Left ventricle myocardium inferior (tissue), 1 donor: ENCODE data around the gene PCSK5. TPM values are rescaled to one million over a fixed set of nuclear protein-coding genes. Genes with fewer than 3 reads are reported as not detected.

Experiments used
- DNase-seq: peaks from one replicate; pipeline ENCODE4 v3.0.0-alpha.2; 2020
- H3K27ac ChIP-seq: fragments of 200-600 bp; replicated peaks from 2 replicates; pipeline ENCODE4 v1.8.0; 2021
- H3K27me3 ChIP-seq: fragments of 200-600 bp; 2 replicates; pipeline ENCODE4 v1.8.0; 2021; ENCODE audit warnings: low read depth
- H3K36me3 ChIP-seq: fragments of 200-600 bp; 2 replicates; pipeline ENCODE4 v1.8.0; 2021
- H3K4me1 ChIP-seq: fragments of 200-600 bp; 2 replicates; pipeline ENCODE4 v1.8.0; 2021
- H3K4me3 ChIP-seq: fragments of 200-600 bp; 2 replicates; pipeline ENCODE4 v1.8.0; 2021; ENCODE audit warnings: mild to moderate bottlenecking, moderate library complexity
- H3K9me3 ChIP-seq: fragments of 200-600 bp; replicated peaks from 2 replicates; pipeline ENCODE4 v1.8.0; 2021
- intact Hi-C: fragments of 100-400 bp; cut with micrococcal nuclease; formaldehyde crosslinking; loops from one replicate; pipeline ENCODE4 v1.11.0; 2022
- long read RNA-seq: library from polyadenylated mRNA; unstranded; transcript quantifications from one replicate; pipeline ENCODE4 v2.0.0, GENCODE V29; 2021
- total RNA-seq: library from RNA; stranded (reverse); fragmentation: NEBNext Ultra II Directional; extraction: Animal tissue kit (Norgen Biotek cat#: 25700); gene quantifications from one replicate; pipeline ENCODE4 v1.2.1, GENCODE V29; 2021
- TF ChIP-seq, protein P1 (sequence below): fragments of 200-600 bp; IDR thresholded peaks from 2 replicates; pipeline ENCODE4 v1.8.0; 2021; ENCODE audit warnings: antibody characterized with exemption, mild to moderate bottlenecking, borderline replicate concordance
- donor health status: DM: no; HTN: yes; CAD: no; lungs with severe emphysema.

Gene PCSK5
- 5.6 TPM for total RNA-seq
- long read RNA-seq, full-length matches to known transcripts: 12 of 15 reads
- long read RNA-seq, partial matches to known transcripts: 1 of 15 reads
- long read RNA-seq, other reads (novel, unspliced or antisense): 2 of 15 reads

DNA sequence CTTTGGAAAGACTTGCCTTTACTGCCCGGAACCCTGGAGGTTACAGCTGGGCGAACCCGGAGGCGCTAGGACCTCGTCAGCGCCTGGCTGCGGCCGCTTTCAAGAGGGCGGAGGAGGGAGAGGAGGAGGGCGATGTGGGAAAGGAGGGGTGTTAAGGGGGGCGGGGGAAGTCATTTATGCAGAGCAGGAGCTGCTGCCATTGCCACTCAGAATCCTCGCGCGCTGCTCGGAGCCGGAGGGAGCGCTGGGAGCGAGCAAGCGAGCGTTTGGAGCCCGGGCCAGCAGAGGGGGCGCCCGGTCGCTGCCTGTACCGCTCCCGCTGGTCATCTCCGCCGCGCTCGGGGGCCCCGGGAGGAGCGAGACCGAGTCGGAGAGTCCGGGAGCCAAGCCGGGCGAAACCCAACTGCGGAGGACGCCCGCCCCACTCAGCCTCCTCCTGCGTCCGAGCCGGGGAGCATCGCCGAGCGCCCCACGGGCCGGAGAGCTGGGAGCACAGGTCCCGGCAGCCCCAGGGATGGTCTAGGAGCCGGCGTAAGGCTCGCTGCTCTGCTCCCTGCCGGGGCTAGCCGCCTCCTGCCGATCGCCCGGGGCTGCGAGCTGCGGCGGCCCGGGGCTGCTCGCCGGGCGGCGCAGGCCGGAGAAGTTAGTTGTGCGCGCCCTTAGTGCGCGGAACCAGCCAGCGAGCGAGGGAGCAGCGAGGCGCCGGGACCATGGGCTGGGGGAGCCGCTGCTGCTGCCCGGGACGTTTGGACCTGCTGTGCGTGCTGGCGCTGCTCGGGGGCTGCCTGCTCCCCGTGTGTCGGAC is at the start of gene PCSK5:
PCSK5 (plus strand) TSS at position 202 of the 805 bp plus-strand sequence; CDS start at position 711, 509 bp downstream.
- peak within 1 kb of the TSS; percentile 87 for H3K27ac ChIP-seq
- DNase-seq: peak; percentile 88
- intact Hi-C loops: loop anchor here (10.0 kb wide), 1 partner anchor 414 kb away; no protein-coding TSS in a partner anchor
- TF ChIP-seq, protein P1, sequence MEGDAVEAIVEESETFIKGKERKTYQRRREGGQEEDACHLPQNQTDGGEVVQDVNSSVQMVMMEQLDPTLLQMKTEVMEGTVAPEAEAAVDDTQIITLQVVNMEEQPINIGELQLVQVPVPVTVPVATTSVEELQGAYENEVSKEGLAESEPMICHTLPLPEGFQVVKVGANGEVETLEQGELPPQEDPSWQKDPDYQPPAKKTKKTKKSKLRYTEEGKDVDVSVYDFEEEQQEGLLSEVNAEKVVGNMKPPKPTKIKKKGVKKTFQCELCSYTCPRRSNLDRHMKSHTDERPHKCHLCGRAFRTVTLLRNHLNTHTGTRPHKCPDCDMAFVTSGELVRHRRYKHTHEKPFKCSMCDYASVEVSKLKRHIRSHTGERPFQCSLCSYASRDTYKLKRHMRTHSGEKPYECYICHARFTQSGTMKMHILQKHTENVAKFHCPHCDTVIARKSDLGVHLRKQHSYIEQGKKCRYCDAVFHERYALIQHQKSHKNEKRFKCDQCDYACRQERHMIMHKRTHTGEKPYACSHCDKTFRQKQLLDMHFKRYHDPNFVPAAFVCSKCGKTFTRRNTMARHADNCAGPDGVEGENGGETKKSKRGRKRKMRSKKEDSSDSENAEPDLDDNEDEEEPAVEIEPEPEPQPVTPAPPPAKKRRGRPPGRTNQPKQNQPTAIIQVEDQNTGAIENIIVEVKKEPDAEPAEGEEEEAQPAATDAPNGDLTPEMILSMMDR: peak; percentile 50
- no peaks in the 10 kb centered on the region for H3K36me3 ChIP-seq
- H3K4me3 ChIP-seq: peak within 1 kb of the TSS; percentile 85
- H3K4me1 ChIP-seq: peaks cover 48% of the 10 kb centered on the region
- H3K9me3 ChIP-seq: no peaks in the 10 kb centered on the region
- H3K27me3 ChIP-seq: no peaks in the 10 kb centered on the region

DNA sequence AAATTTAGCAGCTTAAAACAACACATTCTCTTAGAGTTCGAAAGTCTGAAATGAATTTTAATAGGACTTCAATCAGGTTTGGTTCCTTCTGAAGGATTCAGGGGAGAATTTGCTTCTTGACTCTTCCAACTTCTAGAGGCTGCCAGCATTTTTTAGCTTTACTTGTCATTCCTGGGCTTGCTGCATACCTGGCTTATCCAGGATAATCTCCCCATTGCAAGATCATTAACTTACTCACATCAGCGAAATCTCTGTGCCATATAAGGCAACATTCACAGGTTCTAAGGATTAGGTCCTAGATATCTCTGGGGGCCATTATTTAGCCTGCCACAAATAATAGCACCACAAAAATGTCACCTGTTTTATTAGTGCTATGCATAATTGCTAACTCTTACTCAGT is 46.2 kb upstream of the PCSK5 start:
- no peak overlapping the region for H3K4me3 ChIP-seq
- TF ChIP-seq, protein P1: no peak
- no peak overlapping the region for H3K27ac ChIP-seq
- no peaks in the 10 kb centered on the region for H3K27me3 ChIP-seq
- H3K9me3 ChIP-seq: peaks cover 7% of the 10 kb centered on the region
- intact Hi-C loops: no loop called here
- DNase-seq: no peak
- no peaks in the 10 kb centered on the region for H3K36me3 ChIP-seq
- H3K4me1 ChIP-seq: peaks cover 5% of the 10 kb centered on the region

DNA sequence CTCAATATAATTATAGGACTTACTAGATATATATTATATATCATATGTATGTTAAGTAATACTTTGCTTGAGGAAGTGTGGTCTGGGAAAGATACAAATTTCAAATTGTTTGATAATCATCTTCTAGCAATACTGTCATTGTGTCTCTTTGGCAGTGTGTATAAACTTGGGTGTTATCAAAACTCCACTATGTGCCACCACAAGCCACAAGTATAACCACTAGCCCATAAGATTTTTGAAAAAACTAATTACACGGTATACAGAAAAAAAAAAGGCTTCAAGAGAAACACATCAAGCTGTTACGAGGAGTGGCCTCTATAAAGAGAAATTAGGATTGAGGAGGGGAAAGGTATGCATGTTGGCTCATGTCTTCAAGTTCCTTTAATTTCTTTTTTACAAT is 44.7 kb upstream of the PCSK5 start:
- Histone ChIP-seq H3K27me3 (no peaks in the 10 kb centered on the region), H3K9me3 (peaks cover 7% of the 10 kb centered on the region), H3K36me3 (no peaks in the 10 kb centered on the region), H3K4me1 (peaks cover 5% of the 10 kb centered on the region), H3K27ac (no peak overlapping the region), H3K4me3 (no peak overlapping the region)
- intact Hi-C loops: no loop called here
- TF ChIP-seq, protein P1: no peak
- no peak for DNase-seq

DNA sequence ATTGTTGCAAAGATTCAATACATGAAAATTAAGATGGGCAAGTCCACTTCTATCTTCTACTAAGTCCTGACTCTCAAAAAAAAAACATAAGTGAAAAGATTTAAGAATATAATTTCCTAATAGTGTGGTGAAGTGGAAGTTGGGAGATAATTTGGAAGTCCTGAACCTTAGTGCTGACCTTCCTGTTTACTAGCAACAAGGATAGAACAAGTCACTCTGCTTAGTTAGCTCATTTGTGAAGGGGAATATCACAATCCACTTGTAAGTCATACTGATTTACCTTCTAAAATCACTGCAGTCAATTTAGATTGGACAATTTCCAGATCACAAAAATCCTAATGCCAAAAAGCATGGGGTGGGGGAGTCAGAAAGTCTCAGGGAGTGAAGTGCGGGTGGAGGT is 43.4 kb upstream of the PCSK5 start:
- H3K27ac ChIP-seq: no peak overlapping the region
- no peaks in the 10 kb centered on the region for H3K36me3 ChIP-seq
- DNase-seq: no peak
- H3K4me1 ChIP-seq: peaks cover 5% of the 10 kb centered on the region
- peaks cover 7% of the 10 kb centered on the region for H3K9me3 ChIP-seq
- no peak overlapping the region for H3K4me3 ChIP-seq
- H3K27me3 ChIP-seq: no peaks in the 10 kb centered on the region
- intact Hi-C loops: no loop called here
- TF ChIP-seq, protein P1: no peak

DNA sequence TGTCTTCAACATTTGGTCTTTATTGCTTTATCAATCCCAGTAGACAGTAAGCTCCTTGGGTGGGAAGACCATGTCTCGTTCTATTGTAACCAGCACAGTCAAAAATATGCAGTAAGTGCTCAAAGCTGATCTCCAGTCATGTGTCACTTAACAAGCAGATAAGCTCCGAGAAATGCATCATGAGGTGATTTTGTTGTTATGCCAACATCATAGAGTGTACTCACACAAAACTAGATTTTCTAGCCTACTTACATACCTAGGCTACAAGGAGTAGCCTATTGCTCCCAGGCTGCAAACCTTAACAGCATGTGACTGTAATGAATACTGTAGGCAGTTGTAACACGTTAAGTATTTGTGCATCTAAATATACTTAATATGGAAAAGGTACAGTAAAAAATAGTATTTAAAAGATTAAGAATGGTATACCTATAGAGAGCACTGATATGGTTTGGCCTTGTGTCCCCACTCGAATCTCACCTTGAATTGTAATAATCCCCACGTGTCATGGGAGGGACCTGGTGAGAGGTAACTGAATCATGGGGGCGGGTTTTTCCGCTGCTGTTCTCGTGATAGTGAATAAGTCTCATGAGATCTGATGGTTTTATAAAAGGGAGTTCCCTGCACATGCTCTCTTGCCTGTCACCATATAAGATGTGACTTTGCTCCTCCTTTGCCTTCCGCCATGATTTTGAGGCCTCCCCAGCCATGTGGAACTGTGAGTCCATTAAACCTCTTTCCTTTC is 39.8 kb upstream of the PCSK5 start:
- Histone ChIP-seq H3K4me1 (peaks cover 5% of the 10 kb centered on the region), H3K4me3 (no peak overlapping the region), H3K9me3 (no peaks in the 10 kb centered on the region), H3K27ac (no peak overlapping the region), H3K36me3 (no peaks in the 10 kb centered on the region), H3K27me3 (no peaks in the 10 kb centered on the region)
- DNase-seq: no peak
- intact Hi-C loops: loop anchor here (10.0 kb wide), 1 partner anchor 656 kb away; no protein-coding TSS in a partner anchor
- TF ChIP-seq, protein P1: no peak
